Measurements from ENCODE around the gene VPS11. TPM values are rescaled to one million over a fixed set of nuclear protein-coding genes. Genes with fewer than 3 reads are reported as not detected.

The VPS11 gene
- total RNA-seq, 1 donor: 29.4 TPM

DNA sequence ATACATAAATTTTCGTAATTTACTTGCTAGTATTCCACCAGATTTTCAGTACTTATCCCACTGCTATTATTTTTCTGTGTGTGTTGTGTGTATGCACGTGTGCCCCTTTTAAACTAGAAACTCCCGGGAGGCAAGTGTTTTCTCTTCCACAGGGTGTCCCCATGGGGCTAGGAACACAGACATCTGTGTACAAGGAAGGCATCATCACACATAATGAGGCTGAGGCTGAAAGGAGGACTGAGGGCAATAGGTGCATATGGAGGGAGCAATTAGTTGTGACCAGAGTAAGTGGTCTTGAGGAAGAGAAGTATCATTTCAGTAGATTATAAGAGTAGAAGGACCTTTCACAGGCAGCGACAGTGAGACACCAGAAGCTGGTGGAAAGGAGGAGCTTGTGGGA lies 36.2 kb downstream of the VPS11 start:
- TF ChIP-seq, protein P1, sequence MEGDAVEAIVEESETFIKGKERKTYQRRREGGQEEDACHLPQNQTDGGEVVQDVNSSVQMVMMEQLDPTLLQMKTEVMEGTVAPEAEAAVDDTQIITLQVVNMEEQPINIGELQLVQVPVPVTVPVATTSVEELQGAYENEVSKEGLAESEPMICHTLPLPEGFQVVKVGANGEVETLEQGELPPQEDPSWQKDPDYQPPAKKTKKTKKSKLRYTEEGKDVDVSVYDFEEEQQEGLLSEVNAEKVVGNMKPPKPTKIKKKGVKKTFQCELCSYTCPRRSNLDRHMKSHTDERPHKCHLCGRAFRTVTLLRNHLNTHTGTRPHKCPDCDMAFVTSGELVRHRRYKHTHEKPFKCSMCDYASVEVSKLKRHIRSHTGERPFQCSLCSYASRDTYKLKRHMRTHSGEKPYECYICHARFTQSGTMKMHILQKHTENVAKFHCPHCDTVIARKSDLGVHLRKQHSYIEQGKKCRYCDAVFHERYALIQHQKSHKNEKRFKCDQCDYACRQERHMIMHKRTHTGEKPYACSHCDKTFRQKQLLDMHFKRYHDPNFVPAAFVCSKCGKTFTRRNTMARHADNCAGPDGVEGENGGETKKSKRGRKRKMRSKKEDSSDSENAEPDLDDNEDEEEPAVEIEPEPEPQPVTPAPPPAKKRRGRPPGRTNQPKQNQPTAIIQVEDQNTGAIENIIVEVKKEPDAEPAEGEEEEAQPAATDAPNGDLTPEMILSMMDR (IDR thresholded peaks at IDR 0.05; ENCODE audit: insufficient read depth, low read length): no peak
- no peak overlapping the region for H3K4me3 ChIP-seq (ENCODE audit: low read depth, low read length)
- no peak for DNase-seq (ENCODE audit: low read depth)

DNA sequence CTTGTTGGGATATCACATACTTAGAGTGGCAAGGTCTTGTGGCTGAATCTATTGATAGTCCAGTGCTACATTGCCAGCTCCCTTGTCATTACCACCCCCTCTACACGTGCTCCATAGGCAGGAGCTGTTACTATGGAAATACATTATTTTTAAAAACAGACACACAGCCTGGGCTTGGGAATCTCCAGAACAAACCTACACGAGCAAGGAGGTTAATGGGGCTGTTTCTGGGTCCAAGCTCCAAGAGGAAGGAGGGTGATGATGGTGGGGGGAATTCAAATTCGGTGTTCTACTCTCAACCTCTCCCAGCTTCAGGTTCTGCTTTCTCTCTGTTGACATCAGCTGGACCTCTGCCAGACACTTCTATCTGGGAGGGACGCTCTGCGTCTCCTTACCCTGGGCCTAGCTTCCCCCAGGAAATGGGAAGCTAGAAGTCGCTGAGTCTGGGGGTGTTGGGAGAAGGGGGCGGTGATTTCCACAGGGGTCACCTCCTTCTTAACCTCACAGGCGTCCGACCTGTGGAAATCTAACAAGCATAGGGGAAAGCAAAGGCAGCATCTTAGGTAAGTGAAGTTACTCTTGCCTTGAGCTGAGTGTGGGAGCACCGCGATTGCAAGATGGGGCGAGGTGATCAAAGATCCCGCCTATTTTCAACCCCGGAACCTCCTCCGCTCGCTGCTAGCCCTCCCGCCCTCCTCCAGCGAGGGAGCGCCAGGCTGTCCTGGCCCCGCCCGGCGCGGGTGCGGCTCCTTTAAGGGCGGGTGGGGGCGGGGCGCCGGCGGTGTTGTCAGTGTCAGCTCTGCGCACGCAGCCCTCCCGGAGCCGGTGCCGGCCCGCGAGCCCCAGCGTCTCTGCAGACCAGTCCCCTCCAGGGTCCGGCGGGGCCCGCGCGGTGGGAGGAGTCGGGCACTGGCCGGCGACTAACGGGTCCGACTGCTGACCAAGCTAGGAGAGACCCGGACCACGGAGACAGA lies 39.2 kb downstream of the VPS11 start, which contains the start of gene C2CD2L:
TSS of gene C2CD2L (plus strand) at position 781 of the 974 bp plus-strand sequence. CDS start 398 bp downstream, outside the sequence.
- TF ChIP-seq, protein P1 (IDR thresholded peaks at IDR 0.05; ENCODE audit: insufficient read depth, low read length): no peak
- H3K4me3 ChIP-seq (ENCODE audit: low read depth, low read length): peak within 1 kb of the TSS; percentile 84
- DNase-seq (ENCODE audit: low read depth): peak; percentile 85

DNA sequence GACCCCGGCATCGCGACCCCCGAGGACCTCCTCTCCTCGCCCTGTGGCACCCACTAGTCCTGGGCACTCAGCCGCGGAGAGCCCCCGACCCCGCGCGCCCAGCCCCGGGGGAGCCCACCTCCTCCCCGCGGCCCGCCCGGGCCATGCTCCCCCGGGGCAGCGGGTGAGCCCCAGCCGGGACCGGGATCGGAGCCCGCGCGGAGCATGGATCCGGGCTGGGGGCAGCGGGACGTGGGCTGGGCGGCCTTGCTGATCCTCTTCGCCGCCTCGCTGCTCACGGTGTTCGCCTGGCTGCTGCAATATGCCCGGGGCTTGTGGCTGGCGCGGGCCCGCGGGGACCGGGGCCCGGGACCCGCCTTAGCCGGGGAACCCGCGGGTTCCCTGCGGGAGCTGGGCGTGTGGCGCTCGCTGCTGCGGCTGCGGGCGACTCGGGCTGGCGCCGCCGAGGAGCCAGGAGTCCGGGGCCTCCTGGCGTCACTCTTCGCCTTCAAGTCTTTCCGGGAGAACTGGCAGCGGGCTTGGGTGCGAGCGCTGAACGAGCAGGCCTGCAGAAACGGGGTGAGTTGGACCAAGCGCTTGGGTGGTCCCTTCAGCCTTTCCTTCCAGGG lies 40.0 kb downstream of the VPS11 start:
- peak overlapping the region; percentile 84 for H3K4me3 ChIP-seq (ENCODE audit: low read depth, low read length)
- DNase-seq (ENCODE audit: low read depth): no peak
- TF ChIP-seq, protein P1 (IDR thresholded peaks at IDR 0.05; ENCODE audit: insufficient read depth, low read length): no peak

DNA sequence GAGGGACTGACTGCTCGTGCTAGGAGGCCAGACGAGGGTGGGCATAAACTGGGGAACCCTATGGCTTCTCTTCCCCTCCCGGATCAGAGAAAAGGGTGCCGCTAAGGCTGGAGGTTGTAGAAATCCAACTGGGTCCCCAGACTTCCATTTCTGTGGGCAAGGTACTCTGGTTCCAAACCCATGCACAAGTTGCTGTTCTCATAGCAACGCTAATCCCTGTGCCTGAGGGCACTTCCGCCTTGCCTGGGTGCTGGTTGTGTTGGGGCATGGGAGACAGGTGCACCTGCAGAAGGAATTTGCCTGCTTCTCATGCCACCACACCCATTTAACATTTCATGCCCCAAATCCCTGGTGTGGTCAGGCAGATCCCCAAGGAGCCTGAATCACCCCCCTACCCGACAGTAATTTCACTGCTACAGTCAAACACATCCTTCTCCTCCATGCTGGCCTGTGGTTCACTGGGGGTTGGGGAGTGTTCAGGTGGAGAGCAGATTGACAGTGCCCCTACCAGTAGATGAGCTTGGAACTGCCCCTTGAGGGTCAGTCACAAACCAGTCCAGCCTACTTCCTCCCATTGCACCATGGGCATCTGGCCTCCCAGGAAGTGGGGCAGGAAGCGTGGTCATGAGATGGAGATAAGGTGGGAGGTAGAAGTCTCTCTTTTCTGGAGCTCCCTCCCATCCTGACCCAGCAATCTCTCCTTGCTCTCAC lies 40.7 kb downstream of the VPS11 start:
- peak; percentile 35 for DNase-seq (ENCODE audit: low read depth)
- TF ChIP-seq, protein P1 (IDR thresholded peaks at IDR 0.05; ENCODE audit: insufficient read depth, low read length): no peak
- peak overlapping the region; percentile 84 for H3K4me3 ChIP-seq (ENCODE audit: low read depth, low read length)

DNA sequence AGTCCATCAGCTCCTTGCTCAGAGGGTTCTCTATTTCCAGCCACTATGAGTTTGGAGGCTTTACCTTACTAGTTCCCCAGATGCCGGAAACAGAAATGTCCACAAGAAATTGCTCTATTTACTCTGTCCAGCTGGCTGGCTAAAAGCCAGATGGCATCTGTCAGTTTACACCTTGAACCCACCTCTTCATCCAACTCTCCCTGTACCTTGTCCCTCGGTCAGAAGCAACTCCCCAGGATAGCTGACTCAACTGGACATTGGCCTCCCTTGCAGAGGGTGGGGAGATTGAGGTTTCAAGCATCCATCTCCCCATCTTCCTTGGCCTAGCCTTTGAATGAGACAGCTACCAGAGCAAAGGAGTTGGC lies 41.2 kb downstream of the VPS11 start:
- H3K4me3 ChIP-seq (ENCODE audit: low read depth, low read length): peak overlapping the region; percentile 84
- DNase-seq (ENCODE audit: low read depth): no peak
- TF ChIP-seq, protein P1 (IDR thresholded peaks at IDR 0.05; ENCODE audit: insufficient read depth, low read length): no peak

DNA sequence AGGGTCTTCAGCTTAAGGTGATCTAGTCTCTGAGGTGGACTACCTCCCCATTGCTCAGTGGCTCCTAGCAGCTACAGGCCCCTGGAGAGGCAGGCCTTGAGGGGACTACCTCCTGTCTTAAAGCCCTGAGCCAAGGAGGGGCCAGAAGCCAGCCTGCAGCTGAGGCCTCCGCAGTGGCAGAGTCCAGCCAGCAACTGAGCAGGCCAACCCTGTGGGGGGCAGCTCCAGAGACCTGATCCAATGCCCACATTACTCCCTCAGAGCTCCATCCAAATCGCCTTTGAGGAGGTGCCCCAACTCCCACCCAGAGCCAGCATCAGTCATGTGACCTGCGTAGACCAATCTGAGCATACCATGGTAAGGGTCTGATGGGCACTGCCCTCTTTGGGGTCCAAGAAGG lies 42.2 kb downstream of the VPS11 start:
- DNase-seq (ENCODE audit: low read depth): no peak
- H3K4me3 ChIP-seq (ENCODE audit: low read depth, low read length): no peak overlapping the region
- TF ChIP-seq, protein P1 (IDR thresholded peaks at IDR 0.05; ENCODE audit: insufficient read depth, low read length): no peak
